H9 (cell line): Measurements from ENCODE around the gene CCDC141. TPM values are rescaled to one million over a fixed set of nuclear protein-coding genes. Genes with fewer than 3 reads are reported as not detected.

ENCODE experiments used
- DNase-seq: peaks from one replicate; pipeline ENCODE4 v3.0.0-alpha.2; 2017
- H2AFZ ChIP-seq: one replicate; pipeline ENCODE4 v1.6.1; 2013; ENCODE audit warnings: mild to moderate bottlenecking, low read length, control low read depth, moderate library complexity
- H2AK5ac ChIP-seq: 2 replicates; pipeline ENCODE4 v1.6.1; 2013; ENCODE audit warnings: low read length, control low read depth, mixed read lengths; ENCODE audit not compliant: insufficient read length
- H2BK120ac ChIP-seq: one replicate; pipeline ENCODE4 v1.6.1; 2013; ENCODE audit warnings: low read depth, mild to moderate bottlenecking, low read length, control low read depth, inconsistent platforms; ENCODE audit not compliant: poor library complexity, severe bottlenecking
- H2BK12ac ChIP-seq: 2 replicates; pipeline ENCODE4 v1.6.1; 2013; ENCODE audit warnings: low read length, control low read depth, mixed read lengths, low read depth; ENCODE audit not compliant: insufficient read length
- H2BK15ac ChIP-seq: 2 replicates; pipeline ENCODE4 v1.6.1; 2013; ENCODE audit warnings: low read depth, low read length, control low read depth
- H2BK20ac ChIP-seq: one replicate; pipeline ENCODE4 v1.6.1; 2013; ENCODE audit warnings: low read depth, mild to moderate bottlenecking, low read length, control low read depth, inconsistent platforms; ENCODE audit not compliant: poor library complexity, severe bottlenecking
- H2BK5ac ChIP-seq: 2 replicates; pipeline ENCODE4 v1.6.1; 2013; ENCODE audit warnings: low read length, control low read depth, mixed read lengths; ENCODE audit not compliant: insufficient read length
- H3K14ac ChIP-seq: 2 replicates; pipeline ENCODE4 v1.6.1; 2013; ENCODE audit warnings: low read length, control low read depth; ENCODE audit not compliant: insufficient read depth
- H3K18ac ChIP-seq: 2 replicates; pipeline ENCODE4 v1.6.1; 2013; ENCODE audit warnings: low read depth, mild to moderate bottlenecking, mixed read lengths, low read length, control low read depth; ENCODE audit not compliant: insufficient read length
- H3K23ac ChIP-seq: 2 replicates; pipeline ENCODE4 v1.6.1; 2013; ENCODE audit warnings: low read length, control low read depth, mixed read lengths, low read depth; ENCODE audit not compliant: insufficient read length
- H3K23me2 ChIP-seq: 2 replicates; pipeline ENCODE4 v1.6.1; 2013; ENCODE audit warnings: low read depth, mild to moderate bottlenecking, mixed read lengths, low read length, control low read depth; ENCODE audit not compliant: insufficient read length, poor library complexity, severe bottlenecking
- H3K27ac ChIP-seq: 2 replicates; pipeline ENCODE4 v1.5.1; 2013; ENCODE audit warnings: low read length, control low read depth, mixed read lengths, low read depth; ENCODE audit not compliant: insufficient read length
- H3K27me3 ChIP-seq: 2 replicates; pipeline ENCODE4 v1.6.1; 2013; ENCODE audit warnings: low read length, control low read depth, inconsistent platforms; ENCODE audit not compliant: insufficient read depth
- H3K4ac ChIP-seq: 2 replicates; pipeline ENCODE4 v1.6.1; 2013; ENCODE audit warnings: low read depth, mild to moderate bottlenecking, control low read depth, inconsistent platforms, low read length, moderate library complexity
- H3K4me1 ChIP-seq: 2 replicates; pipeline ENCODE4 v1.6.1; 2013; ENCODE audit warnings: low read length, control low read depth, inconsistent platforms; ENCODE audit not compliant: insufficient read depth
- H3K4me2 ChIP-seq: 2 replicates; pipeline ENCODE4 v1.6.1; 2013; ENCODE audit warnings: low read length, control low read depth, mixed read lengths; ENCODE audit not compliant: insufficient read length, insufficient read depth
- H3K56ac ChIP-seq: 2 replicates; pipeline ENCODE4 v1.6.1; 2013; ENCODE audit warnings: low read depth, mild to moderate bottlenecking, mixed read lengths, low read length, control low read depth; ENCODE audit not compliant: insufficient read length
- H3K79me1 ChIP-seq: 2 replicates; pipeline ENCODE4 v1.6.1; 2013; ENCODE audit warnings: low read depth, mild to moderate bottlenecking, moderate library complexity, low read length, control low read depth, inconsistent platforms; ENCODE audit not compliant: insufficient read depth, poor library complexity, severe bottlenecking
- H3K79me2 ChIP-seq: 2 replicates; pipeline ENCODE4 v1.6.1; 2013; ENCODE audit warnings: low read length, control low read depth, inconsistent platforms; ENCODE audit not compliant: insufficient read depth
- H3K9ac ChIP-seq: 2 replicates; pipeline ENCODE4 v1.6.1; 2013; ENCODE audit warnings: low read length, control low read depth, mixed read lengths; ENCODE audit not compliant: insufficient read length; ENCODE audit errors: extremely low read depth
- H3K9me3 ChIP-seq: one replicate; pipeline ENCODE4 v1.6.1; 2013; ENCODE audit warnings: low read depth, low read length, inconsistent platforms; ENCODE audit not compliant: control insufficient read depth
- H3T11ph ChIP-seq: one replicate; pipeline ENCODE4 v1.6.1; 2013; ENCODE audit warnings: mild to moderate bottlenecking, low read length, control low read depth, inconsistent platforms
- H4K20me1 ChIP-seq: one replicate; pipeline ENCODE4 v1.6.1; 2013; ENCODE audit not compliant: control insufficient read depth, insufficient read length, insufficient read depth
- H4K5ac ChIP-seq: 2 replicates; pipeline ENCODE4 v1.6.1; 2013; ENCODE audit warnings: low read depth, mild to moderate bottlenecking, mixed read lengths, low read length, control low read depth; ENCODE audit not compliant: insufficient read length
- H4K8ac ChIP-seq: replicated peaks from 2 replicates; pipeline ENCODE4 v1.6.1; 2013; ENCODE audit warnings: low read length, control low read depth, mixed read lengths, low read depth; ENCODE audit not compliant: insufficient read length
- H4K91ac ChIP-seq: 2 replicates; pipeline ENCODE4 v1.6.1; 2013; ENCODE audit warnings: low read depth, mild to moderate bottlenecking, moderate library complexity, mixed read lengths, low read length, control low read depth; ENCODE audit not compliant: insufficient read length
- H3K27ac Mint-ChIP-seq, 3 experiments: 2 replicates in 2 of 3; 3 replicates in 1 of 3; pipeline ENCODE4 v1.8.0; 2020 to 2021; ENCODE audit warnings: mixed read lengths in 3 of 3, mild to moderate bottlenecking in 1 of 3, moderate library complexity in 1 of 3
- H3K27me3 Mint-ChIP-seq: 2 replicates; pipeline ENCODE4 v1.8.0; 2021; ENCODE audit warnings: low read depth, mild to moderate bottlenecking, moderate library complexity, mixed read lengths
- H3K36me3 Mint-ChIP-seq, 3 experiments: 2 replicates in 2 of 3; 3 replicates in 1 of 3; pipeline ENCODE4 v1.8.0; 2020 to 2021; ENCODE audit warnings: low read depth in 3 of 3, mixed read lengths in 3 of 3; ENCODE audit not compliant: insufficient read depth in 1 of 3
- H3K4me1 Mint-ChIP-seq, 2 experiments: 2 replicates each; pipeline ENCODE4 v1.8.0; 2020; ENCODE audit warnings: mixed read lengths in 2 of 2
- H3K4me3 Mint-ChIP-seq, 2 experiments: 2 replicates in 1 of 2; 3 replicates in 1 of 2; pipeline ENCODE4 v1.8.0; 2020 to 2021; ENCODE audit warnings: mild to moderate bottlenecking in 2 of 2, mixed read lengths in 2 of 2, moderate library complexity in 1 of 2
- H3K9me3 Mint-ChIP-seq, 2 experiments: 2 replicates in 1 of 2; 3 replicates in 1 of 2; pipeline ENCODE4 v1.8.0; 2020; ENCODE audit warnings: mild to moderate bottlenecking in 2 of 2, mixed read lengths in 2 of 2, moderate library complexity in 1 of 2
- WGBS: extraction: QIAGEN DNeasy Blood & Tissue Kit; methylation state at CpG from one replicate; pipeline ENCODE4 v1.1.7; 2013; ENCODE audit warnings: missing lambda C conversion rate, low lambda C conversion rate, mixed read lengths; ENCODE audit not compliant: insufficient read length; ENCODE audit errors: extremely low coverage; 5-methylcytosine and 5-hydroxymethylcytosine counted together
- total RNA-seq: library from RNA; stranded (reverse); gene quantifications from 2 replicates; pipeline ENCODE4 v1.2.1, GENCODE V29; 2021
- TF ChIP-seq, protein P1 (sequence below): fragments of 200-600 bp; sonication (generic); conservative IDR thresholded peaks from 3 replicates; pipeline ENCODE4 v1.8.0; 2021; ENCODE audit warnings: antibody characterized with exemption, mild to moderate bottlenecking

CCDC141 gene
- total RNA-seq, 1 experiment from 2014 or later = 1.0 TPM

GRCh38 chr2:178863856-178864620, 185.9 kb downstream of the CCDC141 start:
- Histone ChIP-seq H2BK15ac (no peak overlapping the region), H3K56ac (no peak overlapping the region), H2BK20ac (no peak overlapping the region), H2BK5ac (no peak overlapping the region), H4K5ac (no peak overlapping the region), H2AFZ (no peak overlapping the region), H4K20me1 (no peaks in the 10 kb centered on the region), H3K79me2 (no peaks in the 10 kb centered on the region), H4K91ac (no peak overlapping the region), H3T11ph (no peak overlapping the region), H3K18ac (no peak overlapping the region), H2BK12ac (no peak overlapping the region), H3K9ac (no peak overlapping the region), H3K4me2 (no peak overlapping the region), H3K4ac (no peak overlapping the region), H2BK120ac (no peak overlapping the region), H3K23ac (no peak overlapping the region), H3K23me2 (no peaks in the 10 kb centered on the region), H2AK5ac (no peak overlapping the region), H3K4me1 (peaks cover 7% of the 10 kb centered on the region; the same call in 1 of the 2 replicates), H3K79me1 (no peaks in the 10 kb centered on the region), H3K14ac (no peak overlapping the region), H3K27ac (no peak overlapping the region), H3K27me3 (no peaks in the 10 kb centered on the region), H4K8ac (no peak overlapping the region), H3K9me3 (no peaks in the 10 kb centered on the region)
- Mint-ChIP-seq H3K36me3 (peaks cover 0 to 2% (median 0%) of the 10 kb centered on the region in 3 experiments; a peak in 3 of 7 replicates), H3K4me1 (peaks cover 19 to 22% of the 10 kb centered on the region in 2 experiments), H3K4me3 (no peak overlapping the region), H3K27ac (peak overlapping the region in 1 of 3 experiments; percentile 50; a peak in 1 of 7 replicates), H3K27me3 (no peaks in the 10 kb centered on the region), H3K9me3 (no peaks in the 10 kb centered on the region)
- peak; percentile 32 for DNase-seq
- TF ChIP-seq, protein P1, sequence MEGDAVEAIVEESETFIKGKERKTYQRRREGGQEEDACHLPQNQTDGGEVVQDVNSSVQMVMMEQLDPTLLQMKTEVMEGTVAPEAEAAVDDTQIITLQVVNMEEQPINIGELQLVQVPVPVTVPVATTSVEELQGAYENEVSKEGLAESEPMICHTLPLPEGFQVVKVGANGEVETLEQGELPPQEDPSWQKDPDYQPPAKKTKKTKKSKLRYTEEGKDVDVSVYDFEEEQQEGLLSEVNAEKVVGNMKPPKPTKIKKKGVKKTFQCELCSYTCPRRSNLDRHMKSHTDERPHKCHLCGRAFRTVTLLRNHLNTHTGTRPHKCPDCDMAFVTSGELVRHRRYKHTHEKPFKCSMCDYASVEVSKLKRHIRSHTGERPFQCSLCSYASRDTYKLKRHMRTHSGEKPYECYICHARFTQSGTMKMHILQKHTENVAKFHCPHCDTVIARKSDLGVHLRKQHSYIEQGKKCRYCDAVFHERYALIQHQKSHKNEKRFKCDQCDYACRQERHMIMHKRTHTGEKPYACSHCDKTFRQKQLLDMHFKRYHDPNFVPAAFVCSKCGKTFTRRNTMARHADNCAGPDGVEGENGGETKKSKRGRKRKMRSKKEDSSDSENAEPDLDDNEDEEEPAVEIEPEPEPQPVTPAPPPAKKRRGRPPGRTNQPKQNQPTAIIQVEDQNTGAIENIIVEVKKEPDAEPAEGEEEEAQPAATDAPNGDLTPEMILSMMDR = no peak
- WGBS = no CpG with 5 or more reads among the region's 17 CpGs
